VCaP (cell line): ENCODE results near the gene PLCL2.

Experiments
- H3K27ac ChIP-seq: fragments of 450-650 bp; 2 replicates; pipeline ENCODE4 v1.5.1; 2017
- TF ChIP-seq, protein P1 (sequence below): fragments of 450-650 bp; conservative IDR thresholded peaks from 2 replicates; pipeline ENCODE4 v1.5.1; 2017; ENCODE audit warnings: mild to moderate bottlenecking, moderate library complexity

PLCL2 gene

DNA sequence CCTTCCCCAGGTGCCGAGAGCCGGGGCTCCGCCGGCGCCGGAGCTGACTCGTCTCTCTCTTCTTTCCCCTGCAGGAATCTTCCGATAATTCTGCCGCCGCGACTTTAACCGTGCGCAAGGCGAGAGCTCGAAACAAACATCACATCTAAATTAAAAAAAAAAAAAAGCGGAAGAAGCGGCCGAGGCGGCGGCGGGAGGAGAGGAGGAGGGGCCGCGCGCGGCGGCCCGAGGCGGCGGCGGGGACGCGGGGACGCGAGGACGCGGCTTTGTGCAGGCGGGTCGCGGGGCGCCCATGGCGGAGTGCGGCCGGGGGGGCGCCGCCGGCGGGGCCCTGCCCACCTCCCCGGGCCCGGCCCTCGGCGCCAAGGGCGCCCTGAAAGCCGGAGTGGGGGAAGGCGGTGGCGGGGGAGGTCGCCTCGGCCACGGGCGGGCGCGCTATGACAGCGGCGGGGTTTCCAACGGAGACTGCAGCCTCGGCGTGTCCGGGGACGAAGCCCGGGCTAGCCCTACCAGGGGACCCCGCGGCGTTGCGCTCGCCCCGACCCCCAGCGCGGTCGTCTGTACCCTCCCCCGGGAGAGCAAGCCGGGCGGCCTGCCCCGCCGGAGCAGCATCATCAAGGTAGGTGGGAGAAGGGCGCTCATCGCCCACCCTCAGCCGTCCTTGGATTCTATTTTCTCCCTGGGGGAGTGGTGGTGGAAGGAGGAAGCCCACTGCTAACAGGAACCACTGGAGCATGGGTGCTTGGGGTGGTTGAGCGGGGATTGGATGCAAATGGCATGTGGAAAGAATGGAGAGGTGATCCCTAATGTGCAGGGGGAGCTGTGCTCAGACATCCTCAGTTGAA lies at the start of gene PLCL2:
Gene PLCL2 (plus strand): TSS at position 208 of the 845 bp plus-strand sequence. CDS start 85 bp downstream, at position 293.
- peak within 1 kb of the TSS; percentile 64; the same call in 1 of the 2 replicates for H3K27ac ChIP-seq
- TF ChIP-seq, protein P1, sequence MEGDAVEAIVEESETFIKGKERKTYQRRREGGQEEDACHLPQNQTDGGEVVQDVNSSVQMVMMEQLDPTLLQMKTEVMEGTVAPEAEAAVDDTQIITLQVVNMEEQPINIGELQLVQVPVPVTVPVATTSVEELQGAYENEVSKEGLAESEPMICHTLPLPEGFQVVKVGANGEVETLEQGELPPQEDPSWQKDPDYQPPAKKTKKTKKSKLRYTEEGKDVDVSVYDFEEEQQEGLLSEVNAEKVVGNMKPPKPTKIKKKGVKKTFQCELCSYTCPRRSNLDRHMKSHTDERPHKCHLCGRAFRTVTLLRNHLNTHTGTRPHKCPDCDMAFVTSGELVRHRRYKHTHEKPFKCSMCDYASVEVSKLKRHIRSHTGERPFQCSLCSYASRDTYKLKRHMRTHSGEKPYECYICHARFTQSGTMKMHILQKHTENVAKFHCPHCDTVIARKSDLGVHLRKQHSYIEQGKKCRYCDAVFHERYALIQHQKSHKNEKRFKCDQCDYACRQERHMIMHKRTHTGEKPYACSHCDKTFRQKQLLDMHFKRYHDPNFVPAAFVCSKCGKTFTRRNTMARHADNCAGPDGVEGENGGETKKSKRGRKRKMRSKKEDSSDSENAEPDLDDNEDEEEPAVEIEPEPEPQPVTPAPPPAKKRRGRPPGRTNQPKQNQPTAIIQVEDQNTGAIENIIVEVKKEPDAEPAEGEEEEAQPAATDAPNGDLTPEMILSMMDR = no peak; the same call in 1 of the 2 replicates

DNA sequence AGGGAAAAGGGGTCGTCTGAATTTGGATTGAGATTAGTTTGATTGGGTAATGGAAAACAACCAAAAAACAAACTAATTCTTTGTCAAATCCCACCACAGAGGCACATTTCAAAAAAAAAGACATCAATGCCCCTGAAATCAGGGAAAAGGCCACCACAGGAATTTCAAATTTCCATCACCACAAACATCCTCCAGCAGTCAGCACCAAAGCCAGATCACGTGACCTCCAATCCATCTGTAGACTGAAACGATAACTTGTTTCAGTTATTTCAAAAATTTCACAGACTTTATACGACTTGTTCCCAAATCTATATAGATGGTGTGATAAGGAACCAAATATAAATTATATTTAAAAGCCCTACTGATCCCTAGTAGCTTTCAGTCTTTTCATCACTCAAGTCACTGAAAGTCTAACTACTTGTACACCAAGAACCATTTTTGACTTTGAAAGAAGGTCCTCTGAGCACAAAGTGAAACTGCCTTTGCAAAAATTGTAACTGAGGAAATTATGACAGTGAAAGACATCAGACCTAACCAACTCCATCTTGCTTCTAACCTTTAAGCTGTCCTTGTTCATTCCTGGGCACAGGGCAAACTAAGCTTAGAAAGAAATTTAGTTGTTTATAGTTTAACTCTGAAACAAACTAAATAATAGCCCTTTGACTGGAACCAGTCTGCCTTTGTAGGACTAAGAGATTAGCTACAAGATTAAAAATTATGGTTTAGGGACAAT lies 48.1 kb upstream of the PLCL2 start:
- no peak overlapping the region for H3K27ac ChIP-seq
- TF ChIP-seq, protein P1 = no peak

DNA sequence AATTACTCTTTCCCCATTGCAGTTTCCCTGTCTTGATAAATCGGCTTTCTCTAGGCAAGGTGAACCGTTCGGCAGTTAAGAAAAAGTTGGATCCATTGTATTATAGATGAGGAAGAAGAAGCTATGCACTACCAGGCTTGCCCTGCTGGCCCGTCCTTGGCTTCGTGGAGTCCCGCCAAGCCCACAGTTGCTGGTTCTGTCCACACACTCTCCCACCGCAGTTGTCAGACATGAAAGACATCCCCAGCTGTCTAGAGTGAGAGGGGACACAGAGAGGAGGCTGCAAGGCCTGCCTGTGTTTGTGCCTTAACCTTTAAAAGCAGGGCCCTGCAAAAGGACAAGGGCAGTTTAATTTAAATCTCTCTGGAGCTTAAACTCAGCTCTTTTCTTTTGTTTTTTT lies 47.2 kb upstream of the PLCL2 start:
- no peak overlapping the region for H3K27ac ChIP-seq
- TF ChIP-seq, protein P1 = no peak

DNA sequence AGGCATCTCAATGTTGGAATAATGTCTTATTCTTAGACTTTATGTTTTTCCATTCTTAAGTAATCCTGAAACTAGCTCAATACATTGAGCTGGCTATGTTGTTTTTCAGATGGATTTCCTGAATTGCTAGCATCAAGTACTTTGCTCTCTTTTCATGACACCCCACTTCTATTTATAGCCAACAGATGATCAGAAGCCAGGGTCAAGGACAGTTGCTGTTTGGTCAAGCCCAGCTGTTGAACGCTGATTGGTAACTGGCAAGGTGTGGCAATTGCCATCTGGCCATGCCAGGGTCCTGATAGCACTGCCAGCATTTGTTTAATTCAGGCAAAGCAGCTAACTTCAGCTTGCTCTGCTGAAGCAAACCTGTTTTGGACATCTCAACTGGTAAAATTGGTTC lies 46.2 kb upstream of the PLCL2 start:
- no peak overlapping the region for H3K27ac ChIP-seq
- TF ChIP-seq, protein P1 = no peak

DNA sequence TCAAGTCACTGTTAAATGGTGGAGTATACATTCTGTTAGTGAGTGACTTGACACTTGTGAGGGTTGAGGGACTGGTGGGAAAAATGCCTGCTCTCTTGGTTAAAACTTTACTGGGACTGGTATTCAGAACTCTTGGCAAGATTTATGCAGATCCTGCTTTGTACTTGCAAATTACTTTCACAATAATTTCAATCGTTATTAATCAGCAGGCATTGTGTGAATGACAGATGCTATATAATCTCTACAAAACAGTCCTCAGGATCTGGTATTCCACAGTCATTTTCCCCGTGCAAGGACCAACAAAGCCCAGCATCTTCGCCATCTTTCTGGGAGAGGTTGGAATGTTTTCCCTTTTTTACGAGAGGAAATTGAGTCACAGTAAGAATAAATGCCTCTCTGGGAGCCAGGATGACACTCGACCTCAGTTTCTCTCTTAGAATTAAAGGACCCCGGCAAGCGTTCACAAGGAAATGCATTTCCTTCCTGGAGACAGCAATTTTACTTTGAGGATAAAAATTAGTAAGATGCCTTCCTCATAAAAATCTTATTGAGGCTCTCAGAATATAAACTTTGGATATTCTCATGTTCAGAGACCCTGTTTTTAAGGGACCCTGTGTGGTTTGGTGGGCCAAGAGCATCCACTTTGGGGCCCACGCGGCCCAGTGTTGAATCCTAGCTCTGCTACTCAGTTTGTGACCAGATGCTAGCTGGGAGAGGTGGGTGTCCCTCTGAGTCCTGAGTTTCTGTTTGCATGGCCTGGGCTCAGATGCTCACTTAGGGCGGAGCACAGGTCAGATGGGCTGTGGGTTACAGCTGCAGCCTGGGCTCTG lies 45.3 kb upstream of the PLCL2 start:
- TF ChIP-seq, protein P1 = no peak
- no peak overlapping the region for H3K27ac ChIP-seq

DNA sequence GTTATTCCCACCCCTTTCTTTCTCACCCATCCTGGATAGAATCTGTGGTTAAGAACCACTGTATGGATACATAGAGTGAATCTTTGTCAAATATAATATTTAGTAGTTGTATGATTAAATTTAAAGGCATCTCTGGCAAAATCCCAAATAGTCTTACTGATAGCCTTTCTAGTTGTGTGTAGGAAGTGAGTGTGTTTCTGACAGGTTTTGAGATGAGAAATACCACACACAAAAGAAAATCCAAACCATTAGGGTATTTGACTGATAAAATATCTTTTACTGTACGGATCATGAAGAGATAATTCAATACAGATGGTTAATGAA lies 44.7 kb upstream of the PLCL2 start:
- TF ChIP-seq, protein P1 = no peak
- no peak overlapping the region for H3K27ac ChIP-seq
